ENCODE results near the gene SOX4.
A peak's percentile ranks its signal among the peaks of the same experiment; 100 is the strongest.

SOX4 gene

DNA sequence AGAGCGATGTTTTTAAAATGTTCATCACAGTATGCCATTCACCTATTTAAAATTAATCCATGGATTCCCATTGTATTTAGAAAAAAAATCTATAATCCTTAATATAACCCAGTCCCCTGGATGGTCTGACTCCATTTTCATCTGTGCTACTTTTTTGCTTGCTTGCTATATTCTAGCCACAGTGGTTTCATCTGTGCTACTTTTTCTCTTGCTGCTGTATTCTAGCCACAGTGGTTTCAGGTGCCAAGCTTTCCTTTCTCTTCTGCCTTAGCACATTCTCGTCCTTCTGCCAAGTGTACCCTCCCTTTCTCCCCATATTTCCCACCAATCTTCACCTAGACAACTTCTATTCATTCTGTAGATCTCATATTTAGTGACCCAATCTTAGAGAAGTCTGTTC is 33.3 kb upstream of the SOX4 start:
- H3K4me3 ChIP-seq (ENCODE audit: control insufficient read depth, low read depth, low read length), result no peak overlapping the region
- TF ChIP-seq, protein P1, sequence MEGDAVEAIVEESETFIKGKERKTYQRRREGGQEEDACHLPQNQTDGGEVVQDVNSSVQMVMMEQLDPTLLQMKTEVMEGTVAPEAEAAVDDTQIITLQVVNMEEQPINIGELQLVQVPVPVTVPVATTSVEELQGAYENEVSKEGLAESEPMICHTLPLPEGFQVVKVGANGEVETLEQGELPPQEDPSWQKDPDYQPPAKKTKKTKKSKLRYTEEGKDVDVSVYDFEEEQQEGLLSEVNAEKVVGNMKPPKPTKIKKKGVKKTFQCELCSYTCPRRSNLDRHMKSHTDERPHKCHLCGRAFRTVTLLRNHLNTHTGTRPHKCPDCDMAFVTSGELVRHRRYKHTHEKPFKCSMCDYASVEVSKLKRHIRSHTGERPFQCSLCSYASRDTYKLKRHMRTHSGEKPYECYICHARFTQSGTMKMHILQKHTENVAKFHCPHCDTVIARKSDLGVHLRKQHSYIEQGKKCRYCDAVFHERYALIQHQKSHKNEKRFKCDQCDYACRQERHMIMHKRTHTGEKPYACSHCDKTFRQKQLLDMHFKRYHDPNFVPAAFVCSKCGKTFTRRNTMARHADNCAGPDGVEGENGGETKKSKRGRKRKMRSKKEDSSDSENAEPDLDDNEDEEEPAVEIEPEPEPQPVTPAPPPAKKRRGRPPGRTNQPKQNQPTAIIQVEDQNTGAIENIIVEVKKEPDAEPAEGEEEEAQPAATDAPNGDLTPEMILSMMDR (conservative IDR thresholded peaks at IDR 0.05; ENCODE audit: control insufficient read depth, insufficient read depth, low read depth, low read length), result no peak
- DNase-seq (ENCODE audit: low read depth), result no peak

- TF ChIP-seq, protein P1 (conservative IDR thresholded peaks at IDR 0.05; ENCODE audit: control insufficient read depth, insufficient read depth, low read depth, low read length), result no peak
- no peak overlapping the region for H3K4me3 ChIP-seq (ENCODE audit: control insufficient read depth, low read depth, low read length)
- no peak for DNase-seq (ENCODE audit: low read depth)
Observed at GRCh38 chr6:21565431-21565830, 28.1 kb upstream of the SOX4 start.

- TF ChIP-seq, protein P1 (conservative IDR thresholded peaks at IDR 0.05; ENCODE audit: control insufficient read depth, insufficient read depth, low read depth, low read length), result no peak
- no peak overlapping the region for H3K4me3 ChIP-seq (ENCODE audit: control insufficient read depth, low read depth, low read length)
- no peak for DNase-seq (ENCODE audit: low read depth)
Observed at GRCh38 chr6:21578523-21578922, 15.0 kb upstream of the SOX4 start.

GRCh38 chr6:21582651-21583050 is 10.9 kb upstream of the SOX4 start:
- TF ChIP-seq, protein P1 (conservative IDR thresholded peaks at IDR 0.05; ENCODE audit: control insufficient read depth, insufficient read depth, low read depth, low read length), result no peak
- no peak overlapping the region for H3K4me3 ChIP-seq (ENCODE audit: control insufficient read depth, low read depth, low read length)
- DNase-seq (ENCODE audit: low read depth), result peak; percentile 67

DNA sequence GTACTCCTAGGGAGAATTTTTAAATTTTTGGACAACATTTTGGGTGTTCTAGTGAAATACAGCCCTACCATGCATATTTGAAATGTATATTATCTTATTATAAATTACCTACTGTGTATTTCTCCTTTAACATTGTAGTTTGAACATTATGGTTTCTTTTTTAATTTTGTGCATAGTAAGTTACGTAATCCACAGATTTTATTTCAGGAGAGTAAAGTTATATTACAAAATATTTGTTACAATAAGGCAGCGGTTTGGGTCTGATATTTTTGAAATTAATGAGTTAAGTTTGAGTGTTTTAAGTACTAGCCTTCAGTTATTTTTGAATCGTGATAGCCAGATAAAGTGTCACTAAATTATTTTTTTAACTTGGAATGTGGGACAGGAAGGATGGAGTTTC is 7.3 kb upstream of the SOX4 start:
- TF ChIP-seq, protein P1 (conservative IDR thresholded peaks at IDR 0.05; ENCODE audit: control insufficient read depth, insufficient read depth, low read depth, low read length), result no peak
- DNase-seq (ENCODE audit: low read depth), result no peak
- no peak overlapping the region for H3K4me3 ChIP-seq (ENCODE audit: control insufficient read depth, low read depth, low read length)

GRCh38 chr6:21586740-21587178 is 6.8 kb upstream of the SOX4 start:
- TF ChIP-seq, protein P1 (conservative IDR thresholded peaks at IDR 0.05; ENCODE audit: control insufficient read depth, insufficient read depth, low read depth, low read length), result no peak
- H3K4me3 ChIP-seq (ENCODE audit: control insufficient read depth, low read depth, low read length), result peak overlapping the region; percentile 74
- DNase-seq (ENCODE audit: low read depth), result no peak
